ENCODE data around the gene SEMA4G. TPM values are rescaled to one million over a fixed set of nuclear protein-coding genes. Genes with fewer than 3 reads are reported as not detected.

Gene SEMA4G
- total and polyA plus RNA-seq, 2 of the 13 experiments (the other 11 are each of a cell fraction or from before 2014, with no cell fraction given) = 46.2 to 207 TPM

- TF ChIP-seq IRX3 (CRISPR knock-in tag; IDR thresholded peaks at IDR 0.05; ENCODE audit: borderline replicate concordance, low read depth) (no peak), GTF2F1 (IDR thresholded peaks at IDR 0.05; ENCODE audit: low read length) (no peak), MAFK (conservative IDR thresholded peaks at IDR 0.05 in 1 of 2, IDR thresholded peaks at IDR 0.05 in 1 of 2; ENCODE audit: low read length in 2 of 2) (no peak), SYNCRIP (IDR thresholded peaks at IDR 0.05; ENCODE audit: insufficient read depth, low read depth, low read length) (no peak), KDM1A (CRISPR knock-in tag; IDR thresholded peaks at IDR 0.05) (no peak), ZNF546 (CRISPR knock-in tag; conservative IDR thresholded peaks at IDR 0.05) (no peak), SMARCC2 (IDR thresholded peaks at IDR 0.05) (no peak), GABPA (IDR thresholded peaks at IDR 0.05; ENCODE audit: low read depth, low read length) (no peak), GABPA (CRISPR knock-in tag; IDR thresholded peaks at IDR 0.05; ENCODE audit: low read depth) (0 out of 2 replicates have a peak, but pooled peaks have one; percentile 31), NFIC (IDR thresholded peaks at IDR 0.05; ENCODE audit: low read length) (no peak), ZNF776 (CRISPR knock-in tag; IDR thresholded peaks at IDR 0.05) (no peak), DRAP1 (CRISPR knock-in tag; IDR thresholded peaks at IDR 0.05) (peak; percentile 81), MYNN (CRISPR knock-in tag; IDR thresholded peaks at IDR 0.05; ENCODE audit: low read depth) (no peak), ZNF773 (CRISPR knock-in tag; IDR thresholded peaks at IDR 0.05; ENCODE audit: borderline replicate concordance) (no peak), AGO2 (optimal IDR thresholded peaks at IDR 0.05; ENCODE audit: low read depth, low read length) (no peak), SP5 (CRISPR knock-in tag; IDR thresholded peaks at IDR 0.05; ENCODE audit: borderline replicate concordance, low read depth) (peak; percentile 88), ZNF124 (CRISPR knock-in tag; IDR thresholded peaks at IDR 0.05) (no peak), BCLAF1 (IDR thresholded peaks at IDR 0.05) (no peak), KDM2A (CRISPR knock-in tag; IDR thresholded peaks at IDR 0.05; ENCODE audit: borderline replicate concordance, low read depth) (no peak), ZZZ3 (CRISPR knock-in tag; IDR thresholded peaks at IDR 0.05; ENCODE audit: borderline replicate concordance) (no peak), SUZ12 (IDR thresholded peaks at IDR 0.05; ENCODE audit: low read depth, low read length) (no peak), CREB1 (IDR thresholded peaks at IDR 0.05) (no peak), CREB1 (CRISPR knock-in tag; IDR thresholded peaks at IDR 0.05) (no peak), ZNF660 (CRISPR knock-in tag; IDR thresholded peaks at IDR 0.05; ENCODE audit: borderline replicate concordance, low read depth) (no peak), MTF1 (CRISPR knock-in tag; IDR thresholded peaks at IDR 0.05) (no peak), HDAC2 (CRISPR knock-in tag; IDR thresholded peaks at IDR 0.05) (no peak), ZNF292 (CRISPR knock-in tag; IDR thresholded peaks at IDR 0.05; ENCODE audit: borderline replicate concordance, low read depth) (no peak), TBP (CRISPR knock-in tag; IDR thresholded peaks at IDR 0.05) (no peak)
- TF ChIP-seq, protein P1, sequence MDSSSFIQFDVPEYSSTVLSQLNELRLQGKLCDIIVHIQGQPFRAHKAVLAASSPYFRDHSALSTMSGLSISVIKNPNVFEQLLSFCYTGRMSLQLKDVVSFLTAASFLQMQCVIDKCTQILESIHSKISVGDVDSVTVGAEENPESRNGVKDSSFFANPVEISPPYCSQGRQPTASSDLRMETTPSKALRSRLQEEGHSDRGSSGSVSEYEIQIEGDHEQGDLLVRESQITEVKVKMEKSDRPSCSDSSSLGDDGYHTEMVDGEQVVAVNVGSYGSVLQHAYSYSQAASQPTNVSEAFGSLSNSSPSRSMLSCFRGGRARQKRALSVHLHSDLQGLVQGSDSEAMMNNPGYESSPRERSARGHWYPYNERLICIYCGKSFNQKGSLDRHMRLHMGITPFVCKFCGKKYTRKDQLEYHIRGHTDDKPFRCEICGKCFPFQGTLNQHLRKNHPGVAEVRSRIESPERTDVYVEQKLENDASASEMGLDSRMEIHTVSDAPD (CRISPR knock-in tag; IDR thresholded peaks at IDR 0.05) = no peak
These were observed 991 bp downstream of the SEMA4G start (continued) for GRCh38 chr10:100970076-100970913.
